Esophagus squamous epithelium (tissue), 4 donors: ENCODE data around the gene CACNA1I.

Experiments
- POLR2A ChIP-seq, 4 donors: fragments of 450-650 bp; IDR thresholded peaks; one replicate each; pipeline ENCODE4 v1.6.1; 2017; ENCODE audit warnings: antibody characterized with exemption in 4 of 4, mild to moderate bottlenecking in 4 of 4, moderate library complexity in 3 of 4
- TF ChIP-seq, protein P1 (sequence below), 6 experiments: fragments of 450-650 bp in 4 of 6; fragments of 200-600 bp in 2 of 6; sonication (generic) in 2 of 6; IDR thresholded peaks; one replicate each; pipeline ENCODE4 v1.5.1; 2016 to 2019; ENCODE audit warnings: antibody characterized with exemption in 6 of 6, mild to moderate bottlenecking in 4 of 6, moderate library complexity in 4 of 6

- TF ChIP-seq, protein P1, sequence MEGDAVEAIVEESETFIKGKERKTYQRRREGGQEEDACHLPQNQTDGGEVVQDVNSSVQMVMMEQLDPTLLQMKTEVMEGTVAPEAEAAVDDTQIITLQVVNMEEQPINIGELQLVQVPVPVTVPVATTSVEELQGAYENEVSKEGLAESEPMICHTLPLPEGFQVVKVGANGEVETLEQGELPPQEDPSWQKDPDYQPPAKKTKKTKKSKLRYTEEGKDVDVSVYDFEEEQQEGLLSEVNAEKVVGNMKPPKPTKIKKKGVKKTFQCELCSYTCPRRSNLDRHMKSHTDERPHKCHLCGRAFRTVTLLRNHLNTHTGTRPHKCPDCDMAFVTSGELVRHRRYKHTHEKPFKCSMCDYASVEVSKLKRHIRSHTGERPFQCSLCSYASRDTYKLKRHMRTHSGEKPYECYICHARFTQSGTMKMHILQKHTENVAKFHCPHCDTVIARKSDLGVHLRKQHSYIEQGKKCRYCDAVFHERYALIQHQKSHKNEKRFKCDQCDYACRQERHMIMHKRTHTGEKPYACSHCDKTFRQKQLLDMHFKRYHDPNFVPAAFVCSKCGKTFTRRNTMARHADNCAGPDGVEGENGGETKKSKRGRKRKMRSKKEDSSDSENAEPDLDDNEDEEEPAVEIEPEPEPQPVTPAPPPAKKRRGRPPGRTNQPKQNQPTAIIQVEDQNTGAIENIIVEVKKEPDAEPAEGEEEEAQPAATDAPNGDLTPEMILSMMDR (IDR thresholded peaks at IDR 0.05), result no peak
- TF ChIP-seq POLR2A (IDR thresholded peaks at IDR 0.05), result no peak
Observed at GRCh38 chr22:39525658-39525975, 44.9 kb upstream of the CACNA1I start.
